MCF 10A (cell line): ENCODE measurements around the gene PXYLP1. TPM values are rescaled to one million over a fixed set of nuclear protein-coding genes. Genes with fewer than 3 reads are reported as not detected.

Source experiments
- BruUV-seq: library from RNA; stranded (reverse); fragments of 400-500 nt; replicated peaks from 2 replicates; lab custom pipeline; 2021; lab: Mats Ljungman, UMichigan
- CTCF ChIA-PET: fragments of 300-600 bp; sonication (Branson Sonifier 250); formaldehyde crosslinking; extraction: SDS; loops from one replicate; lab custom pipeline; 2021; ENCODE audit warnings: antibody characterized with exemption, inconsistent platforms; lab: Yijun Ruan, JAX
- POLR2A ChIA-PET: fragments of 300-600, 350-650 bp; sonication (Branson Sonifier 250); formaldehyde crosslinking; extraction: SDS; loops from one replicate; lab custom pipeline; 2020; ENCODE audit warnings: antibody characterized with exemption, inconsistent platforms; lab: Yijun Ruan, JAX
- DNase-seq: peaks from one replicate; pipeline ENCODE4 v3.0.0-alpha.2; 2018; ENCODE audit not compliant: unreplicated experiment
- H3K27ac Mint-ChIP-seq: one replicate; pipeline ENCODE4 v1.8.0; 2022; ENCODE audit warnings: mild to moderate bottlenecking, low read depth, mixed read lengths; ENCODE audit not compliant: unreplicated experiment
- H3K27me3 Mint-ChIP-seq: one replicate; pipeline ENCODE4 v1.8.0; 2022; ENCODE audit warnings: mixed read lengths; ENCODE audit not compliant: insufficient read depth, unreplicated experiment
- H3K36me3 Mint-ChIP-seq: one replicate; pipeline ENCODE4 v1.8.0; 2022; ENCODE audit warnings: mild to moderate bottlenecking, moderate library complexity, mixed read lengths; ENCODE audit not compliant: insufficient read depth, unreplicated experiment
- H3K4me1 Mint-ChIP-seq: one replicate; pipeline ENCODE4 v1.8.0; 2022; ENCODE audit warnings: mixed read lengths; ENCODE audit not compliant: insufficient read depth, unreplicated experiment
- H3K4me3 Mint-ChIP-seq: one replicate; pipeline ENCODE4 v1.8.0; 2022; ENCODE audit warnings: mild to moderate bottlenecking, moderate library complexity, mixed read lengths; ENCODE audit not compliant: unreplicated experiment
- H3K9me3 Mint-ChIP-seq: one replicate; pipeline ENCODE4 v1.8.0; 2022; ENCODE audit warnings: mixed read lengths; ENCODE audit not compliant: unreplicated experiment
- CTCF ChIP-seq: fragments of 200-600 bp; IDR thresholded peaks from one replicate; pipeline ENCODE4 v1.8.0; 2022; ENCODE audit warnings: antibody characterized with exemption, mild to moderate bottlenecking; ENCODE audit not compliant: unreplicated experiment
- intact Hi-C: fragments of 100-400 bp; cut with micrococcal nuclease; formaldehyde crosslinking; loops from 2 replicates; pipeline ENCODE4 v1.14.1; 2022
- total RNA-seq: library from RNA; stranded (reverse); gene quantifications from 2 replicates; pipeline ENCODE4 v1.2.3, GENCODE V29; 2022

The PXYLP1 gene
- total RNA-seq, 1 experiment from 2014 or later, result 2.1 TPM

GRCh38 chr3:141331377-141332318 lies 100.0 kb downstream of the PXYLP1 start:
- Mint-ChIP-seq H3K27ac (peak overlapping the region; percentile 75), H3K27me3 (no peaks in the 10 kb centered on the region), H3K36me3 (no peaks in the 10 kb centered on the region), H3K9me3 (no peaks in the 10 kb centered on the region), H3K4me3 (no peak overlapping the region), H3K4me1 (peaks cover 14% of the 10 kb centered on the region)
- peak; percentile 89 for DNase-seq
- POLR2A ChIA-PET, result interaction anchor here (0.7 to 1.8 kb wide), 5 partner anchors 20 to 81 kb away, joined by 3 to 4 read pairs (median 3); partner anchors contain the start of gene ZBTB38
- CTCF ChIA-PET, result interaction anchor here (0.7 to 1.3 kb wide), 6 partner anchors 23 to 397 kb away, joined by 3 to 5 read pairs (median 3); no protein-coding TSS in a partner anchor
- TF ChIP-seq CTCF, result no peak
- intact Hi-C loops, result no loop called here
- BruUV-seq, result no TSS peak

- no peaks in the 10 kb centered on the region for H3K9me3 Mint-ChIP-seq
- intact Hi-C loops, result no loop called here
- H3K36me3 Mint-ChIP-seq, result no peaks in the 10 kb centered on the region
- H3K27ac Mint-ChIP-seq, result peak overlapping the region; percentile 75
- no peak overlapping the region for H3K4me3 Mint-ChIP-seq
- CTCF ChIA-PET, result interaction anchor here (0.7 to 1.2 kb wide), 4 partner anchors 13 to 122 kb away, joined by 3 to 4 read pairs (median 3); no protein-coding TSS in a partner anchor
- BruUV-seq, result no TSS peak
- peaks cover 18% of the 10 kb centered on the region for H3K4me1 Mint-ChIP-seq
- no peaks in the 10 kb centered on the region for H3K27me3 Mint-ChIP-seq
- no peak for DNase-seq
- POLR2A ChIA-PET, result interaction anchor here (0.7 to 1.8 kb wide), 3 partner anchors 21 to 54 kb away, joined by 3 to 4 read pairs (median 3); no protein-coding TSS in a partner anchor
- TF ChIP-seq CTCF, result no peak
Measured at GRCh38 chr3:141332416-141332815, 100.8 kb downstream of the PXYLP1 start.

- Mint-ChIP-seq H3K4me3 (no peak overlapping the region), H3K4me1 (peaks cover 18% of the 10 kb centered on the region), H3K27ac (no peak overlapping the region), H3K36me3 (no peaks in the 10 kb centered on the region), H3K27me3 (no peaks in the 10 kb centered on the region), H3K9me3 (peaks cover 1% of the 10 kb centered on the region)
- CTCF ChIA-PET, result interaction anchor here (1.1 to 1.4 kb wide), 3 partner anchors 10 to 121 kb away, joined by 3 to 5 read pairs (median 4); no protein-coding TSS in a partner anchor
- intact Hi-C loops, result no loop called here
- no peak for TF ChIP-seq CTCF
- POLR2A ChIA-PET, result interaction anchor here (0.6 kb wide), 1 partner anchor 376 kb away, joined by 3 read pairs; no protein-coding TSS in a partner anchor
- no peak for DNase-seq
- no TSS peak for BruUV-seq
Measured at GRCh38 chr3:141333836-141334626, 102.4 kb downstream of the PXYLP1 start.
